Stimulated activated CD4-positive, alpha-beta T cell treated with anti-CD3 and anti-CD28 coated beads, TNF-alpha, amount 100 ng/mL, for 24 hours (primary cell): Measurements from ENCODE around the gene ADCY1.

Experiments used
- DNase-seq, 3 experiments: peaks; one replicate each; pipeline ENCODE4 v3.0.0-alpha.2; 2020; ENCODE audit warnings: low read depth in 3 of 3

The ADCY1 gene

DNA sequence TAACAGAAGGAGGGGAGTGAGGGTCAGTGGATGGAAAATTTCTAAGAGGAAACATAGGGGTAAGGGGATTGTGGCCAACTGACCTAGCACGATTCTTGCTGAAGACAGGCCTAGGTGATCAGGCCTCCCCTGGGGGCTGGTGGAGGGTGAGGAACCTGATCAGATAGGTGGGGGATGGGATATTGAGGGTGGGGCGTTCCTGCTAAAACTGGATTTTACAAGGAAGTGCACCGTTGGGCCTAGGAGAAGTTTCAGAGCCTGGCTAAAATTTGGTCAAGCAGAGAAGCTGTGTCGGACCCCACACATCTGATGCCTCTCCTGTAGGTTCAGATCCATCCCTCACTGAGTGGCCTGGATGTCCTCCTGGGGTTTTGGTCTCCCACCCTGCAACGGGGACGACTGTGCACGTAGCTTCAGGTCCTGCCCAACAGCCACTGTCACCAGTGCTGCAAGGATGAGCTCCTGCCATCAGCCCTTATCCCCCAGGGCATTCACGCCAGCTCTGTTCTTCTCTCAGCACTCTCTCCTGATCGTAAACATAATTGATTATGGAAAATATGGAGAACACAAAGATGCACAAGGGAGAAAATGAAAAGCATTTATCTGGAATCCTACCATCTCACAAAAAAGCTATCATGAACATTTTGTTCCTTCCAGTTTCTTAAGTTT lies 89.9 kb downstream of the ADCY1 start:
- DNase-seq, result no peak

DNA sequence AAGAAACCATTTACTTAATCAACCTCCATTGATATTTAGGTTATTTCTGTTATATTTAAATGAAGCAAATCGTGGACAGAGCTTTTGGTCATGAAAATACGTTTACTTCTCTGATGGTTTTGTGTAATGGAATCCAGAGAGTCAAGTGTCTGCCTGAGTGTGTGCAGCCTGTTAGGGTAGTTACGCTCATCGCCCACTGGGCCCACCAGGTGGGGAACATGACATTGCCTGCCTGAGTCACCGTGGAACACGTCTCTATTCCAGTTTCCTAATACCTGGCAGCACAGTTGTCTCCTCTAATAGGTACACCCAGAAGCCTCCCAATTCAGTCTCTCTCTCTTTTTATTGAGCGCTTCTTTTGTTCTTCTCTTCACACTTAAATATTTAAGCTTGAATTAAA lies 91.0 kb downstream of the ADCY1 start:
- DNase-seq, result no peak

DNA sequence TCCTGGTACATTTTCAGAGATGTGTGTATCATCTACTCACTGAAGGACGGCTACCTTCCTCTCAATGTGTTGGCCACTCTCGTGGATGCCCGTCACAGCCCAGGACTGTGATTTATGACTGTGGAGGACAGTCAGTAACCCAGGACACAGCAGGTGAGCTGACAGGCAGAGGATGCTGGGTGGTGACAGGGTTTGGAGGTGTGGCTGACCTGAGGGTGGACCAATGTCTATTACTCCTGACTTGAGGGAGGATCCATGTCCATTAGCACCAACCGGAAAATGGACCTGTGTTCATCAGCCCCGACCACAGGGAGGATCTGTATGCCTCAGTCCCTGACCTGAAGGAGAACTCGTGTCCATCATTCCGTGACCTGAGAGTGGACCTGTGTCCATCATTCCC lies 96.1 kb downstream of the ADCY1 start:
- DNase-seq, result no peak

DNA sequence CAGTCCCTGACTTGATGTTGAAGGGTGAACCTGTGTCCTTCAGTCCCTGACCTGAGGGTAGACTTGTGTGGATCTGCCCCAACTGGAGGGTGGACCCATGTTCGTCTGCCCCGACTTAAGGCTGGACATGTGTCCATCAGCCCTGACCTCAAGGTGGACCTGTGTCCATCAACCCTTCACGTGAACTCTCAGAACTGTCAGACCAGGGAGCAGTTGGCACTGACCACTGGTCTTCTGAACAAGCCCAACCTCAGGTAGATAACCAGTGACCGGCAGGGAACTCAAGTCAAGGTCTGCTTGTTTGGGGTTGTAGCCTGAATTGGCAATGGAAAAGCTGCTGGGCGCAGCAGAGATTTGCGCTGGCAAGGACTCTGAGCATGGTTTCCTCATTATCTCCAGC lies 96.5 kb downstream of the ADCY1 start:
- no peak for DNase-seq

DNA sequence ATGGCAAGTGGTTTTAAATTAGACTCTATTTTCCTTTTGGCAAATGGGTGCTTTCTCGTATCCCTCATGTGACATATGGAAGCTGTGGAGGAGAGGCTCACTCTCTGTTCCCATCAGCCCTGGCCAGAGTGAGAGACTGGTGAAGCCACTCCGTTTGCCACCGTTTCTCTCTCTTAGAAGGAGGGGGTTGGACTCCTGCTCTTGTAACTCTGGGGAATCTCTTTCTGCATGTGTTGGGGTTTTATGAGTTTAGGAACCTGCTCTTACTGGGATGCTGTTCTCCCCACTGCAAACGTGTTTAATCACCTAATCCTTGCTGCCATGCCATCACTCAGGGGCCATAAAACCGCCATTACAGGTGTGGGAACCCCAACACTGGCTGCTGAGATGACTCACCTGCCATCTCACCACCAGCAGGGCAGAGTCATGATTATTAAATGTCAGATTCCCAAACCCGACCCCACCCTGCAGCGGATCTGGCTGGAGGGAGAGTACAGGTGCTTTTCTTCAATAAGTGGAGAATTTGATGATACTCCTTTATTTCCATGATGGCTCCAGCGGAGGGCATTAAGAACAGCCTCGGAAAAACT lies 103.2 kb downstream of the ADCY1 start:
- no peak for DNase-seq

DNA sequence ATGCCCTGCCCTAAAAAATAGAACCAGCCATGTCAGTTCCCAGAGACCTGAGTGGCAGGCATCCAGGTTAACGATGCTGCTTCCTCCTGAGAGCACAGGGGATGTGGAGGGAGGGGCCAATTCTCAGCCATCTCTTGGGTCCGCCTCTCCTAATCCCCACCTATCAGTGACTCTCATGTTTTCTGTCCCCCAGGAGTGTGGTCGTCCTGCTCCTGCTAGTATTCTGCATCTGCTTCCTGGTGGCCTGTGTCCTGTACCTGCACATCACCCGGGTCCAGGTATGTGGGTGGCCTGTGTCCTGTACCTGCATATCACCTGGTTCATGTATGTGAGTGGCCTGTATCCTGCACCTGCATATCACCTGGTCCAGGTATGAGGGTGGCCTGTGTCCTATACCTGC lies 105.3 kb downstream of the ADCY1 start:
- DNase-seq, result no peak

DNA sequence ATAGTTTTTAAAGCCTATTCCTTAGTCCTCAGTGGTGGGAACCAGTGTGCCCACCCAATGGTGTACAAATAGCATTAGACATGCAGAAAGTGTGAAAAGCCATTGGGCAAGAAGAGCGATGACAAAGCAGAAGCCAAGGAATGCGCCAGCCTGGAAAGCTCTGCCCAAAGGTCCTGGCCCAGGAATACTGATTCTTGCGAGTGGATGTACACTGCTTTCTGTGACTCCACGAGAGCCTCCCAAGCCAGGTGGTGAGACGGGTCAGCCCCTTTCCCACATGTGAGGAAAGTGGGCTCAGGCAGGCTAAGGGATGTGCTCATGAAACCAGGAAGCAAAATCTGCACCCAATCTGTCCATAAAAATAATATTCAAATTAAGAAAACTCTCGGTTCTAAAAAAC lies 106.6 kb downstream of the ADCY1 start:
- DNase-seq, result no peak

DNA sequence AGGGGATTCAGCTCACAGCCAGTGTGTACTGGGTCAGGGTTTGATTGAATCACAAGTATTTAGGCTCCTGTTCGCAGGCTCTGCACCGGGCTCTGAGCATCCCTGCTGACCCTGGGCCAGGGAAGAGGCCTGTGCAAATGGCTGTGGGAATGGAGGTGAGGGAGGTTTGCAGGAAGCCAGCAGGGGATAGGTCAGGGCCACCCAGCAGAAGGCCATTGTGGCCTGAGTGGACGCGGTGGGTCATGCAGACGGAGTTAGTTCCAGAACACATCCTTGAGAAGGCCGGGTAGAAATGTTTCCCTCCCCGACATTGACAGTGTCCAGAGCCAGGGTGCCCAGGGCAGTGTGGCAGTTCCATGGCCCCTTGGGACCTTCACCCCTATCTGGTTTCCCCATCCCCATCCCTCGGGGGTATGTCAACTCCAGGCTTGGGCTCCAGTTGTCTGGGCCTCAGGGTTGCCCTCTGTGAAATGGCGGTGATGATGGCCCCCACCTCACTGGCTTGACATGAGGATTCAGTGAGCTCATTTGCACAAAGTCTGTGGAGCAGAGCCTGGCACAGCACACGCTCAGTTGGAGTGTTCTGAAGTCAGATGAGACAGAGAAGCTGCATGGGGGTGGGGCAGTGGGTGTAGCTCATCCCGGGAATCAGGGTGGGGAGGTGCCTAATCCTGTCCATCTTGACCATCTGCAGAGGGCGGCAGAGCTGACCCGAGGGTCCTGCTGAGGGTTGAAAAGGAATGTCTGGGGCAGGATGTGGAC lies 107.6 kb downstream of the ADCY1 start:
- no peak for DNase-seq

DNA sequence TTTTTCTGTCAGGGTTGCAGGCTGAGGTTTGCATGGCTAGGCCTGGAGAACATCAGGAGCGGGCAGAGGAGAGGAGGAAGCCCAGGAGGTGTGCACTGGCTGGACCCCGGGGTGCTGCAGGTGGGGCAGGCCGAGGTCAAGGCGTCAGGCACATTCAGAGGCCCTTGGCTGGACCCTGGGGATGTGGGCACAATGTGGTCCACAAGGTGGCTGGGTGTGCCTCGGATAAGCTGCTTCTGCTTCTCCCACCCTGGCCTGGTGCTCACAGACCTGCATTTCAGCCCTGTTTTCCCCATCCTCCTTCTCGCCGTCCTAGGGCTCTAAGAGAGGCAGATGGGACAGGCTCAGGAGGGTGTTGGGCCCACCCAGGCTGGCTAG lies 108.2 kb downstream of the ADCY1 start:
- DNase-seq, result no peak

DNA sequence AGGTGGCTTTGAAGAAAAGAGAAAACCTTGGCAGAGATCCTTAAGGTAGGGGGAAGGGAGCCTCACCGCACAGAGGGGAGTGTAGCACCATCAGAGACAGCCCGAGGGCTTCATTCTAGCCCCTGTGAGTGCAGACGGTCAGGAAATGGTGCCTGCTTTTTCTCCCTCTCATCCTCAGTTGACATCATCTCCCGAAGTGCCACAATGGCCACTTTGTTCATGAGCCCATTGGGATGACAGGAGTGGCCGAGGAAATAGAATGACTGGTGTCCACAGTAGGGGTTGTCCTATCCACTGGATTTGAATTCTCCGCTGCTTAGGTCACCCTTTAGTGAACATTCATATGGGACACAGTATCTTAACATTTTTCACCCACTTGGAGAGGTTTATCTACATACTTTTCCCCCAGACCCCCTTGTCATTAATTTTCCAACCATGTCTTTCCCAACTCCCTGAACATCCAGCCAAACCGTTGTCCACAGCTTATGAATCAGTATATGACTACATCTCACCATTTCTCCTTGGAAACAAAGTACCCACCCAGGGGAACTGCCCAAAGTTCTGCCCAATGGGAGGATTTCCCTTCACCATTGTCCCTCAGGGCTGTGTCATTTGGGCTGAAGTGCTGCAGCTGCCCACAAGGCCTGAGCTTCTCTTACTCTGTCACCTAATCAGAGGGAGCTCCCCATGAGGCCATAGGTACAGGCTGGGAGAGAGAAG lies 108.8 kb downstream of the ADCY1 start:
- DNase-seq, result no peak

DNA sequence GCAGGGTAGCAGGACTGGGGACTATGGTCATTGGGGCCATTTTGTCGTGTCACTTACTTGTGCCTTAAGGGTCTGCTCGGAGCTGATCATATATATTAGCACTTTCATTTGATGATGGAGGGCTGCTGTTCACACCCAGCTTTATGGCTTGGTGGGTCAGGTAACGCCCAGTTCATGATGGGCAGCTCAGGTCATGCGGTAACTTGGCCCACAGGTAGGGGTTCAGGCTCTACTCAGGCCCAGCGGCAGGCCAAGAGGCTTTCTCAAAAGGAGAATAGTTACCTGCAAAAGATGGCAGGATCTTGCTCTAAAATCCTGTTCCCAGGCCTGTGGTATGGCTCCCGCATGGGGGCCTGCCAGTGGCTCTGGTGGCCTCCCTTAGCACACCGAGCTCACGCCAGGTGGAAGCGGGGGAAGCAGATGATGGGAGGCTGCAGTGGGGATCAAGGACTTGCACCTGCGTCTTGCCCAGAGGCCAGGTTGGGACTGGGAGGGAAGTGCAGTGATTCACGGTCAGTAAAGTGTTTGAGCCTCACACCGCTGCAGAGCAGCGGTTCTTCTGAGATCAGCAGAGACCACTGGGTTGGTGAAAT lies 109.5 kb downstream of the ADCY1 start:
- DNase-seq, result no peak

DNA sequence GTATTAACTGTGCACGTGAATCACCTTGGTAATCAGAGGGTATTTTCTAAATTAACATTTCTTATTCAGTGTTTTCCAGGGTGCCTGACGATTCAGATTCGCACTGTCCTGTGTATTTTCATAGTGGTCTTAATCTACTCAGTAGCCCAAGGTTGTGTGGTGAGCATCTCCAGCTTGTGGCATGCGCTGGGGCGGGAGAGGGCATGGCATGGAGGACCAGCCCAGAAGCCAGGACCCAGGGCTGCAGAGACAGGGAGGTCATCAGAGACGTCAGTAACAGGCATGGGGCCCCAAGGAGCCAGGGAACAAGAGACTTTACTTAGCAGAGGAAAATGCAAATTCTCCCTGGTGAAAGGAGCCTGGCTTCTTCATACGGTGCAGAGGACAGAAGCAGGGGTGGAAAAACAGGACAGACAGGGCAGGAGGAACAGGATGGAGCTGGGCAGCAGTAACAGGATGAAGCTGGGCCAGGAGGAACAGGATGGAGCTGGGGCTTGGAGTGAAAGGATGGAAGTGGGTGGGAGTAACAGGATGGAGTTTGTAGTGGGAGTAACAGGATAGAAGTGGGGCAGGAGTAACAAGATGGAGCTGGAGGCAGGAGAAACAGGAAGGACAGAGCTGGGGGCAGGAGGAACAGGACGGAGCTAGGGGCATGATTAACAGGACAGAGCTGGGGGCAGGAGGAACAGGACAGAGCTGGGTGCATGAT lies 110.9 kb downstream of the ADCY1 start:
- no peak for DNase-seq

DNA sequence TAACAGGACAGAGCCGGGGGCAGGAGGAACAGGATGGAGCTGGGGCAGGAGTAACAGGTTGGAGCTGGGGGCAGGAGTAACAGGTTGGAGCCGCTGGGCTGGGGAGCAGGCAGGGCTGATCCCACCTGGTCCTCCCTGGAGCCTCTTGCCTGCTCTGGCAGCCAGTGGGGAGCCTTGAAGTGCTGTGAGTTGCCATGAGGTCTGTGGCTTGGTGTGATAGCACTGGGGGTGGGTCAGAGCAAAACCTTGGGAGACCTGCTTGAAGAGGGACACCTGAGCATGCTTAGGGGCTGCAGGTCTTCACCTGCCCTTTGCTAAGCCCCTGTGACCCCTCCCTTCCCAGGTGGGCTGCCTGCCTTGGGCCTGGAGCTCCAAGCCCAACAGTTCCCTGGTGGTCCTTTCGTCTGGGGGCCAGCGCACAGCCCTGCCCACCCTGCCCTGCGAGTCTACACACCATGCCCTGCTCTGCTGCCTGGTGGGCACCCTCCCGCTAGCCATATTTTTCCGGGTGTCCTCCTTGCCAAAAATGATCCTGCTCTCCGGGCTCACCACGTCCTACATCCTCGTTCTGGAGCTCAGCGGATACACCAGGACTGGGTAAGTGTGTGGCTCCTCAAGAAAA lies 111.6 kb downstream of the ADCY1 start:
- DNase-seq, result no peak

DNA sequence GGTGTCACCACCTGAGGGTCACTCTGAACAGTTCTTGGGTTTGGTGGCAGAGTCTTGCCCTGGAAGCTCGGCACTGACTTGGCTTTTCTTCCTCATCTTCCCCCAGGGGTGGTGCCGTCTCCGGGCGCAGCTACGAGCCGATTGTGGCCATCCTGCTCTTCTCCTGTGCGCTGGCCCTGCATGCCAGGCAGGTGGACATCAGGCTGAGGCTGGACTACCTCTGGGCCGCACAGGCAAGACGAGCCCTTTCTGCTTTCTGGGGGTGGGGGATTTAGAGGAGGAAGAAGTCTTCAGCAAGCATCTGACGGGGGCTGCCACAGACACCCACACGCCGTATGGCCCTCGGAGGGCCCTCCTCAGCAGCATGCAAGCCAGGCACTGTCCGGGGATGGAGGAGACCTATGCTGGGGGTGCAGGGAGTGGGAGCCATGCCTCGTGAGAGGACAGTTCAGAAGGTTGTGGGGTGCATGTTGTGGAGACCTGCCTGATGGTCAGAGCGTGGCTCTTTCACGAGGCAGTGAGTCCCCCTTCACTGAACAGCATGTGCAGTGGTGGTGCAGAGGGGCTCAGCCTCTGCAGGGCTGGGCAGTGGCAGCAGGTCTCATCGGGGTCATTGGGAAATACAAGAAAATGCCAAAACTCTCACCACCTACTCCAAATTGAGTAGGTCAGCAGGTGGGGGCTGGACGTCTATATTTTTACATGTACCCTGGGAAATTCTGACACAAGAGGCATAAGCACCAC lies 112.4 kb downstream of the ADCY1 start:
- no peak for DNase-seq

DNA sequence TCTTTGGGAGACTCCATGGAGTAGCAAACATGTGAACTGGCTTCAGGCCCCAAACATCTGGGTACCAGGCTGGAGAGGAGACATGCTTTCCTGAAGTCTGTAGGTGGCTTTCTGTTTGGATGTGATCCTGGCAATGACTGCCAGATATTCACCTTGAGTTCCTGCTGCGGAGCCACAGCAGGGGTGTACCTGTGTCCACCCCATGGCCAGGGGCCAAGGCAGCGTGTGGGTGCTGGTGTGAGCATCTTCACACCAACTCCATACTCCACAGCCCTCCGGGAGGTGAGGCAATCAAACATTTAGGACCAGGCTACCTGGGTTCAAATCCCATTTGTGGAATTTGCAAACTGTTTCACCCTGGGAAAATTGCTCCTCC lies 113.0 kb downstream of the ADCY1 start:
- no peak for DNase-seq

DNA sequence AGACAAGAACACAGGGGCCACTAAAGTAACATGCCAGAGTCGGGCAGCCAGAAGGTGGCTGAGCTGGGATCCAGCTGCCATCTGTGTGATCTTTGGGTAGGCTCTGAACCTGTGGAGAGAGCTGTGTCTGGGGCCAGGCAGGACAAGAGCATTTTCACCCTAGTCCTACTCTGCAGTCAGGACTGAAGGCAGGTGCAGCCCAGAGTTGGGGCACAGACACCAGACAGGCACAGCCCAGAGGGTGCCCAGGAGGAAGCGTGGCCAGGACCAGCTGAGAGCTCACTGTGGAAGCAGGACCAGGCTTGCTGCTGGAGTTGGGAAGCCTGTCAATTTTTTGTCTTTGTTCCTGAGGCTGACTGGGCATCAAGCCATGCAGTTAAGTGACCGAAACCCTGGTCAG lies 113.6 kb downstream of the ADCY1 start:
- DNase-seq, result no peak

DNA sequence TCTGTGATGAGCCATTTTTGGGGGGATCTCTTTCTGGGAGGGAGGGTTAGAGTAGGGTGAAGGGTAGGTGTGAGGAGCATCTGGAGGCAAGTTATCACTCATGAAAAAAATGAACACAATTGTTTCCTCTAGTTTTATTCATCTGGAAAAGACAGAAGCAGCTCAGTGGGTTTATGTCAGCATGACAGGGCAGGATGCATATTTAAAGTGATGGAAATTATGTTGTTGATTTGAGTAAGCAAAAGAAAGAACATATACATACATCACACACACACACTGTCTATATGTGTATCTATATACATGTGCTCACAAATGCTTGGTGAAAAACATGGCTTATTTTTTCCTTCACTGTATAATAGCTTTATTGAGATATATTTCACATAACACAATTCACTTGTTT lies 114.2 kb downstream of the ADCY1 start:
- DNase-seq, result no peak

DNA sequence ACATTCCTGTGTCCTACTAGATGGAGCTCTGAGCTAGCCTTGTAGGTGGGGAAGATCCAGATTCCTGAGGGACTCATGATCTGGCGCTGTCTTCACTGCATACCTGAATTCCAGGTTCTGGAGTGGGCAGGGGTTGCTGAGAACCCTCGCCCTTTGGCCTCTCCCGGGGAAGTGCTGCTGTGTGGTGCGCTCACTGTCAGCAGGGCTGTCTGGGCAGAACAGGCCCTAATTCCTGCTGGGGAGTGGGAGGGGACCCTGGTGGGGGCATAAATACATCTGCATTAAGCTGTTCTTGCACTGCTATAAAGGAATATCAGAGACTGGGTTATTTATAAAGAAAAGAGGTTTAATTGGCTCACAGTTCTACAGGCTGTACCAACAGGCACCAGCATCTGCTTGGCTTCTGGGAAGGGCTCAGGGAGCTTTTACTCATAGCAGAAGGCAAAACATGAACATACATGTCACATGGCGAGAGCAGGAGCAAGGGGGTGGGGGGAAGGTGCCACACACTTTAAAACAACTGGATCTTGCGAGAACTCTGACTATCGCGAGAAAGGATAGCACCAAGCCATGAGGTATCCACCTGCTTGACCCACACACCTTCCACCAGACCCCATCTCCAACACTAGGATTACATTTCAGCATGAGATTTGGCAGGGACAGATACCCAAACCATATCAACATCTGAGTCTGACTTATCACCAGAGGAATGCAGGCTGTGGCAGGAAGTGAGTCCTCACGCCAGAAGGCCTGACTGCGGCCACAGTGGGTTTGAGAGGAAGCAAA lies 115.0 kb downstream of the ADCY1 start:
- no peak for DNase-seq
